Body of pancreas (tissue), 4 donors: ENCODE data around the gene MAD1L1. TPM values are rescaled to one million over a fixed set of nuclear protein-coding genes. Genes with fewer than 3 reads are reported as not detected.
"Not testable (repeated sequence)": the region's sequence is repeated elsewhere in the genome, so short reads cannot be mapped to it uniquely, and the experiment has no call there.

Source experiments
- ATAC-seq: fragments of 150-250 bp; one replicate; pipeline ENCODE4 v1.9.1; 2016
- DNase-seq, 4 donors: peaks; one replicate each; pipeline ENCODE4 v3.0.0-alpha.2; 2019
- H3K27ac ChIP-seq, 4 donors: fragments of 200-600 bp; sonication (generic); 1 replicate in 3 of 4; 2 replicates in 1 of 4; pipeline versions ENCODE4 v1.5.1 to v1.6.1; 2016 to 2019; ENCODE audit warnings: mild to moderate bottlenecking in 1 of 4, mixed read lengths in 1 of 4, moderate library complexity in 1 of 4
- H3K27me3 ChIP-seq, 2 donors: fragments of 200-600 bp; sonication (generic); one replicate each; pipeline ENCODE4 v1.6.0; 2016; ENCODE audit warnings: mild to moderate bottlenecking in 1 of 2
- H3K36me3 ChIP-seq, 2 donors: fragments of 200-600 bp; sonication (generic); replicated peaks in 1 of 2; 2 replicates each; pipeline ENCODE4 v1.5.1; 2016; ENCODE audit warnings: low read depth in 2 of 2; ENCODE audit not compliant: insufficient read depth in 1 of 2
- H3K4me1 ChIP-seq: fragments of 200-600 bp; sonication (generic); one replicate; pipeline ENCODE4 v1.6.0; 2016
- H3K4me3 ChIP-seq, 2 donors: fragments of 200-600 bp; sonication (generic); 1 replicate in 1 of 2; 2 replicates in 1 of 2; pipeline ENCODE4 v1.5.1; 2016 to 2019
- H3K9me3 ChIP-seq, 3 donors: fragments of 200-600 bp; sonication (generic); 1 replicate in 2 of 3; 2 replicates in 1 of 3; pipeline ENCODE4 v1.5.1; 2016
- POLR2A ChIP-seq, 3 donors: fragments of 450-650 bp; IDR thresholded peaks; one replicate each; pipeline ENCODE4 v1.6.1; 2016; ENCODE audit warnings: antibody characterized with exemption in 3 of 3, mild to moderate bottlenecking in 2 of 3
- WGBS, 2 donors: methylation state at CpG; one replicate each; pipeline ENCODE4 v1.1.5; 2017; 5-methylcytosine and 5-hydroxymethylcytosine counted together
- intact Hi-C: fragments of 100-400 bp; cut with DNase I; formaldehyde crosslinking; loops from one replicate; pipeline ENCODE4 v1.15.1; 2023
- total RNA-seq, 2 donors: library from RNA; depleted of rRNA; stranded (reverse); fragments of >200 nt; gene quantifications; one replicate each; pipeline ENCODE4 v1.1.0, GENCODE V29; 2016
- TF ChIP-seq, protein P1 (sequence below), 7 experiments: fragments of 450-650 bp in 4 of 7; fragments of 200-600 bp in 3 of 7; sonication (generic) in 3 of 7; IDR thresholded peaks; one replicate each; pipeline ENCODE4 v1.5.1; 2016 to 2019; ENCODE audit warnings: antibody characterized with exemption in 7 of 7

The MAD1L1 gene
- total RNA-seq, 2 donors from 2014 or later: 14.0 to 66.9 TPM

DNA sequence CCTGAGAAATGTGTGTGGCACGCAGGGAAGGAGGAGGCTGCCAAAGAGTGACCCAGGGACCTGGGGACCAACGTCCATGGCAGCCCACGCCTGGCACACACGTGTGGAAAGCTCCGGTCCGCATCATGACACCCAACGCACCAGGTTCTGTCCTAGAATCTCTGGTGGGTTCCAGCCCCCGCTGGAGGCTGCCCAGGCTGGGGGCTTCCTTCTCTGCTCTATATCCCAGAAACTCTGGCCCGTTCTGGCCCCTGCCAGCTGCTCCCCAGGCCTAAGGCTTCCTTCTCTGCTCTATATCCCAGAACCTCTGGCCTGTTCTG, 300.8 kb downstream of the MAD1L1 start:
- Histone ChIP-seq H3K4me3 (no peak overlapping the region), H3K27me3 (no peaks in the 10 kb centered on the region), H3K27ac (no peak overlapping the region), H3K9me3 (no peaks in the 10 kb centered on the region), H3K36me3 (no peaks in the 10 kb centered on the region), H3K4me1 (peaks cover 15% of the 10 kb centered on the region)
- DNase-seq (no peak), ATAC-seq (no peak)
- TF ChIP-seq, protein P1, sequence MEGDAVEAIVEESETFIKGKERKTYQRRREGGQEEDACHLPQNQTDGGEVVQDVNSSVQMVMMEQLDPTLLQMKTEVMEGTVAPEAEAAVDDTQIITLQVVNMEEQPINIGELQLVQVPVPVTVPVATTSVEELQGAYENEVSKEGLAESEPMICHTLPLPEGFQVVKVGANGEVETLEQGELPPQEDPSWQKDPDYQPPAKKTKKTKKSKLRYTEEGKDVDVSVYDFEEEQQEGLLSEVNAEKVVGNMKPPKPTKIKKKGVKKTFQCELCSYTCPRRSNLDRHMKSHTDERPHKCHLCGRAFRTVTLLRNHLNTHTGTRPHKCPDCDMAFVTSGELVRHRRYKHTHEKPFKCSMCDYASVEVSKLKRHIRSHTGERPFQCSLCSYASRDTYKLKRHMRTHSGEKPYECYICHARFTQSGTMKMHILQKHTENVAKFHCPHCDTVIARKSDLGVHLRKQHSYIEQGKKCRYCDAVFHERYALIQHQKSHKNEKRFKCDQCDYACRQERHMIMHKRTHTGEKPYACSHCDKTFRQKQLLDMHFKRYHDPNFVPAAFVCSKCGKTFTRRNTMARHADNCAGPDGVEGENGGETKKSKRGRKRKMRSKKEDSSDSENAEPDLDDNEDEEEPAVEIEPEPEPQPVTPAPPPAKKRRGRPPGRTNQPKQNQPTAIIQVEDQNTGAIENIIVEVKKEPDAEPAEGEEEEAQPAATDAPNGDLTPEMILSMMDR (IDR thresholded peaks at IDR 0.05): no peak
- TF ChIP-seq POLR2A (IDR thresholded peaks at IDR 0.05): no peak
- intact Hi-C loops: no loop called here
- 96 to 97% methylated on average over 7 to 9 of the region's 9 CpGs for WGBS, 2 donors

DNA sequence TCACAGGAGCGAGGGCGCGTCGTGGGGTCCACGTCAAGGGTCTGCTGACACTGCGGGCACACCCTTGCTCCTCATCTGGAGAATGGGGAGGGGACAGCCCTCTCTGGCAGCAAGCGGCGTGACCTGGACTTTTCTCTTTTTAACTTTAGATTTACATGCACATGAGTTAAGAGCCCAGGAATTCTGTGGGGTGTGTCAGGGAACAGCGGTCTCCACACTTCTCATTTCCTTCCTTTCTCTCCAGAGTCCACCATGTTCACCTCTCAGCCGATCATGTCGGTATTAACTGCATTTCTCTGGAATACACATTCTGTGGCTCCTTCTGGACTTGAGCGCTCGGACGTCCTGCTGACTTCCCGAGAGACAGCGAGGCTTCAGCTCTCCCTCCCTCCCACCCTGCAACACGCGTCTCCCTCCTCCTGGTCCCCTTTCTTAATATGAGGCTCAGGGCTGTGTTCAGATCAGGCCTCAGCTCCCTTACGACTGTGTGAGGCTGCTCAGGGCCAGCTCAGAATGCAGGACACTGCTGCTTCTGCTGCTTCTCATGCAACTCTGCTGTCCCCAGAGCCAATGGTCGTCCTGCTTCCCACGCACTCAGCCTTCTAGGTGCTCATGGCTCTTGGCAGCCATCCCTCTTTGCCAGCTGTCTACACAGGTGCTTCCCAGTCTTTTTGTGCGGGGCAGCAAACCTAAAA, 301.3 kb downstream of the MAD1L1 start:
- Histone ChIP-seq H3K4me3 (no peak overlapping the region), H3K9me3 (no peaks in the 10 kb centered on the region), H3K36me3 (no peaks in the 10 kb centered on the region), H3K27me3 (no peaks in the 10 kb centered on the region), H3K27ac (no peak overlapping the region), H3K4me1 (peaks cover 15% of the 10 kb centered on the region)
- DNase-seq (no peak), ATAC-seq (no peak)
- WGBS, 2 donors: 93 to 94% methylated on average over 16 to 21 of the region's 22 CpGs
- intact Hi-C loops: no loop called here
- TF ChIP-seq POLR2A (IDR thresholded peaks at IDR 0.05): no peak
- TF ChIP-seq, protein P1 (IDR thresholded peaks at IDR 0.05): no peak

DNA sequence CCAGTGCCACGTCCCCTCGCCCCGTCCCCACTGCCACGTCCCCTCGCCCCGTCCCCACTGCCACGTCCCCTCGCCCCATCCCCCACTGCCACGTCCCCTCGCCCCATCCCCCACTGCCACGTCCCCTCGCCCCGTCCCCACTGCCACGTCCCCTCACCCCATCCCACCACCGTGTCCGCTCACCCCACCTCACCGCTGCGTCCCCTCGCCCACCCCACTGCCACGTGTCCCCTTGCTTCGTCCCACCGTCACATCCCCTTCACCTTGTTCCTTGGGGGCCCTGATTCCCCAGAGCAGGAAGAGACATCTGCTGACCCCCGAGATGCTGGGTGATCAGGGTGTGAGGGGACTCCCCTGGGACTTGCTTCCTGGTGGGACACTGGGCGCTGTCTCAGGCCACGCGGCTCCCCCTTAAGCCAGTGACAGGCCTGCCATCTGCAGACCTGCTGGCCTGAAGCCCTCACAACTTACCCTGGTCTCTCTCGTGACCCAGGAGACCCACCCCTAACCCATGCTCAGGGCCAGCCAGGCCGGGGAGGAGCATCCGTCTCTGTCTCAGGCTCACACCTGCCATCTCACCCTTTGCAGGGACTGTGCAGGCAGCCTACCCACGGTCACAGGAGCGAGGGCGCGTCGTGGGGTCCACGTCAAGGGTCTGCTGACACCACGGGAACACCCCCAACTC, 302.2 kb downstream of the MAD1L1 start:
- whole genome bisulfite sequencing, 2 donors: 89 to 100% methylated on average over 7 to 25 of the region's 36 CpGs
- DNase-seq (no peak), ATAC-seq (no peak)
- Histone ChIP-seq H3K4me1 (peaks cover 15% of the 10 kb centered on the region), H3K4me3 (no peak overlapping the region), H3K27ac (no peak overlapping the region), H3K9me3 (no peaks in the 10 kb centered on the region), H3K27me3 (no peaks in the 10 kb centered on the region), H3K36me3 (no peaks in the 10 kb centered on the region)
- intact Hi-C loops: no loop called here
- TF ChIP-seq, protein P1 (IDR thresholded peaks at IDR 0.05): no peak

DNA sequence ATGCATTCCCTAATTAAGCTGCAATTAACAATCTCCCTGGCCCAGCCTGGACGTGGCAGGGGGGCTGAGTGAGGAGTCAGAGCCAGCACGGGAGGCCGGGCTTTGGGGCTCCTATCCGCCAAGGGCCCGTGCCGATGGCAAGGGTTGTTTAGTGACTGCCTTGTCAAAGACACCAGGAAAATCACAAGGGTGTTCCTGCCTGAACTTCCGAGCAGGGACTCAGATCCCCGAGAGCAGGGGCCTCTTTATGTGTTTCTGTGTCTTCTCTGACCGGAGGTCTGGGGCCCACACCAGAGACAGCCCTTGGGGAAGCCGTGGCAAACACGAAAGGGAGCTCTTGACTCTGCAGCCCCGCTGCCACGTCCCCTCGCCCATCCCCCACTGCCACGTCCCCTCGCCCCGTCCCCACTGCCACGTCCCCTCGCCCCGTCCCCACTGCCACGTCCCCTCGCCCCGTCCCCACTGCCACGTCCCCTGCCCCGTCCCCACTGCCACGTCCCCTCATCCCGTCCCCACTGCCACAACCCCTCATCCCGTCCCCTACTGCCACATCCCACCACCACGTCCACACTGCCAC, 303.3 kb downstream of the MAD1L1 start:
- H3K4me1 ChIP-seq: peaks cover 15% of the 10 kb centered on the region
- H3K36me3 ChIP-seq, H3K27me3 ChIP-seq, ATAC-seq, H3K4me3 ChIP-seq, H3K9me3 ChIP-seq, DNase-seq, H3K27ac ChIP-seq, intact Hi-C loops: not testable (repeated sequence)
- WGBS, 2 donors: 85 to 96% methylated on average over 14 to 23 of the region's 29 CpGs

DNA sequence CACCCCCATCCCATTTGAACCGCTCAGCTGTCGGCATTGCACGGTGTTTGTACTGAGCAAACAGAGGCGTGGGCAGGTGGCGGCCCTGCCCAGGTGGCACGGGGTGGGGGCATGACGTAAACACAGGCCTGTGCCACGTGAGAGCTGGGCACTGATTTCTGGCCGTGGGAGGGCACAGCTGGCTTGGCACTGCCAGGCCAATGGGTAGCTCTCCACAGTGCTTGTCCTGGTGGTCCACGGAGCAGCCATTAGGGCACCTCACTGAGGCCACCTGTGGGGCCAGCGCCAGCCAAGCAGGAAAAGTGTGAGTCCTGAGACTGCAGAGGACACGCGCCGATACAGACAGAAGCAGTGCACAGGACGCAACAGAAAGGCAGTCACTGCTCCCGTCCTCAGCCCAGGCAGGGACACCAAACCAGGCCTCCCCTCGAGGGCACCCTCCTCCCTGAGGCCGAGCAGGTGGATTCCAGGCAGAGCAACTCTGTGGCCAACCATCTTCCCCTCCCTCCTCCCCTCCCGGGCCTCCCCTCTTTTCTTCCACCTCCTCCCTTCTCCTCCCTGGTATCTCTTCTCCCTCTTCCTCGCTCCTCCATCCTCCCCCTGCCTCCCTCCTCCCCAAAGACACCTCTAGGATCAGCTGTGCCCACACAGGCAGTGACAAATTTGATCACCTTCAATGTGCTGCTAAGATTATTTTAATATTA, 303.9 kb downstream of the MAD1L1 start:
- H3K9me3 ChIP-seq: no peaks in the 10 kb centered on the region
- ATAC-seq: peak; percentile 98
- H3K4me1 ChIP-seq: peaks cover 15% of the 10 kb centered on the region
- no peaks in the 10 kb centered on the region for H3K27me3 ChIP-seq
- peak in 2 of 3 donors; percentile 6 to 14 for TF ChIP-seq POLR2A (IDR thresholded peaks at IDR 0.05)
- TF ChIP-seq, protein P1 (IDR thresholded peaks at IDR 0.05): no peak
- no peaks in the 10 kb centered on the region for H3K36me3 ChIP-seq
- peak; percentile 89 to 94 (median 92) for DNase-seq
- no peak overlapping the region for H3K4me3 ChIP-seq
- intact Hi-C loops: no loop called here
- 46 to 81% methylated on average over 6 to 20 of the region's 20 CpGs for WGBS, 2 donors
- H3K27ac ChIP-seq: peak overlapping the region in 3 of 4 donors; percentile 16 to 47 (median 21)
